Stimulated activated naive CD8-positive, alpha-beta T cell treated with anti-CD3 and anti-CD28 coated beads, Interleukin-15, Interleukin-2, amounts not matched to agents 100 U/mL and 50 U/mL, for 24 hours (primary cell): ENCODE results near the gene CD74.
"Not testable (repeated sequence)": the region's sequence is repeated elsewhere in the genome, so short reads cannot be mapped to it uniquely, and the experiment has no call there.

Source experiments
- ATAC-seq: fragments of 150-1000 bp; cut with Tn5 transposase; one replicate; pipeline ENCODE4 v1.10.0; 2021
- DNase-seq: peaks from one replicate; pipeline ENCODE4 v3.0.0; 2021

The CD74 gene

DNA sequence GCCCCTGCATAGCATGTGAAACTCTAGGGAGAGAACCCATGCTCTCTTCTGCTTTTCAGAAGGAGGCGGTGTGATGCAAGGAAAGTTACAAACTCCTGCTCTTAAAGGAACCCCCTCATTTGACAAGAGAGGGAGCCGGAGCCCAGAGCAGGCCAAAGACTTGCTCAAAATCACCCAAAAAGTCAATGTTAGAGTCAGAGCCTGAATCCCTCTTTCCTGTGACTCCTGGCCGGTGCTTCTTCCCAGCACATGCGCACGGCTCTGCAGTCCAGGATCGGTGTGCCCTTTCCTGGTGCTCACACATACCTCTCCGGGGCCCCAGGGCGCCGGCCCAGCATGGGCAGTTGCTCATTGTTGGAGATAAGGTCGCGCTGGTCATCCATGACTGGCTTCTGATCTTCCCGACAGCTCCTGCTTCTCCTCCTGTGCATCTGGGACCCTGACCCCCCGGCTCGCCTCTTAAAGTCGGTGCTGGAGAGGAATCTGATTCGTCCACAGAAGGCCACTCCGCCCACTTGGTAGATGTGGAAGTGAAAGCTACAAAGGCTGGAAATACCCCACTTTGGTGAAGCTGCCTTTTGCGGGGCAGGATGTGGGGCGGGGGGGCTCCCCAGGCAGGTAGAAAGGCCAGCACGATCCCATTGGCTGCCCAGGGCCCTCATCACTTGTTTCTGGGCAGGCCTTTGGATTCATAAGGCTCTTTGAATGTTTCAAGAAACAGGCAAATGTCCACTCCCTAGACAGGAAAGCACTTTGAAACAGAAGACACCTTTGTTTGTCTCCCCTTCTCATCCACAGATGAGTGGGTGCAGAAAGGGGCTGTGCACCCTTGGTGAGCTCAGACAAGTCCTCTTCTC, at the start of gene CD74:
CD74 (minus strand) TSS at position 592 of the 857 bp plus-strand sequence; CDS start at position 431, 161 bp downstream.
- ATAC-seq (peak; percentile 90), DNase-seq (peak; percentile 92)

DNA sequence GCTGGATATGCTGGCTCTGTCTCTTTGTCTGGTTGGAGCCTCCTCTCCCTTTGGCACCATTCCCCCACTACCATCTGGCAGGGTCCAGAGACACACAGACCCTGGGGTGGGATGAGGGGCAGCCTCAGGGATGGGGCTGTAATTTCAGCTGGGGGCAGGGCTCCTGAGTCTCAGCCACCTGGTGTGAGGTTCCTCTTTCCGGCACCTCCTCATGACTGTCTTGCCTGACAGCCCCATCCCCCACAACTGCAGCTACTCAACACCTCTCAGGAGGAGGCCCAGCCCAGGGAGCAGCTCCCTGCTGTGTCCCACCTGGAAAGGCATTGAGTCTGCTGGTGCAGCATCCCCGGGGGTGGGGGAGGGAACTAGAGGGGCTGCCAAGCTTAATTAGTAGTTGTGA, 48.5 kb upstream of the CD74 start:
- no peak for ATAC-seq
- DNase-seq: no peak

DNA sequence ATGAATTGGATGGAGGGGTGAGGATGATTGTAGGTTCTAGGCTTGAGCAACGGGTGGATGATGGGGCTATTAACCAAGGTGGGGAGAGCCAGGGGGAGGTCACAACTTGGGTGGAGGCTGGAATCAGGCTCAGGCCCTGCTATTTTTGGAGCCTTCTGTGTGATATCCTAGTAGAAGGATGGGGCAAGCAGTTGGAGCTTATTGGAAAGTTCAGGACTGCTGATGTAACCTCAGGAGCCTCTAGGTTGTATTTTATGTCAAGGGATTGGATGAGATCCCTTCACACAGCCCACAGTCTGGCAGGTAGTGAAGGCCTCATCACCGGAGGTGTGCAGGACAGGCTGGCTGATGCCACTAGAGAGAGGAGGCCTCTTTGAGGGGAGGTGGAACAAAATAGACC, 48.1 kb upstream of the CD74 start:
- no peak for DNase-seq
- no peak for ATAC-seq

DNA sequence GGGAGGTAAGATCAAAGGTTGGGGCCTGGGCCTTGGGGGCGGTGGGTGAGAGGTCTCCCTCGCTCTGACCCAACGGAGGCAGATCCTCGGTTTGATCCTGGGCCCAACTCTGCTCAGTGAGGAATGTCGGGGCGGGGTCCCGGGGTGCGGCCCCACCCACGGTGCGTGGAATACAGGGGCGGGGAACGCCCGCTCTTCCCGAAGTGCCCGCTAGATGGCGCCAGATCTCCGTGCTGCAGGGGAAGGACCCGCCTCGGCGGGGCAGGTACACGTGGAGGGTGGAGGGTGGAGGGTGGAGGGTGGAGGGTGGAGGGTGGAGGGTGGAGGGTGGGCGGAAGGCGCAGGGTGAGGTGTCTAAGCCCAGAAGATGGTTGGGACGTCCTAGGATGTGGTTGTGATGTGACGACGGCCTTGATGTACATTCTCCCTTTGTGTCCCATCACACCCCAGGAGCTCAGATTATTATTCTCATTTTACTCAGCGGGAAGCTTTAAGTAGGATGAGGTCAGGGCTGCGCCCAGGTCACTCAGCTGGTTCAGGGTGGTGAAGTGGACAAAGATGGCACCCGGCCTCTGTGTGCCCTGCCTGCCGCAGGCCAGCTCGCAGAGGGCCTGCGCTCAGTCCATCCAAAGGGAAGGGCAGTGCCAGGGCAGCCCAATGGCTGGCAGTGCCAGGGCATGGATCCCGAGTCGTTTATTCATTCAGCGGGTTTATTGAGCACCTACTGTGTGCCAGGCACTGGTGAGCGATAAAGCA, 46.3 kb upstream of the CD74 start:
- ATAC-seq (peak; percentile 91), DNase-seq (peak; percentile 92)

DNA sequence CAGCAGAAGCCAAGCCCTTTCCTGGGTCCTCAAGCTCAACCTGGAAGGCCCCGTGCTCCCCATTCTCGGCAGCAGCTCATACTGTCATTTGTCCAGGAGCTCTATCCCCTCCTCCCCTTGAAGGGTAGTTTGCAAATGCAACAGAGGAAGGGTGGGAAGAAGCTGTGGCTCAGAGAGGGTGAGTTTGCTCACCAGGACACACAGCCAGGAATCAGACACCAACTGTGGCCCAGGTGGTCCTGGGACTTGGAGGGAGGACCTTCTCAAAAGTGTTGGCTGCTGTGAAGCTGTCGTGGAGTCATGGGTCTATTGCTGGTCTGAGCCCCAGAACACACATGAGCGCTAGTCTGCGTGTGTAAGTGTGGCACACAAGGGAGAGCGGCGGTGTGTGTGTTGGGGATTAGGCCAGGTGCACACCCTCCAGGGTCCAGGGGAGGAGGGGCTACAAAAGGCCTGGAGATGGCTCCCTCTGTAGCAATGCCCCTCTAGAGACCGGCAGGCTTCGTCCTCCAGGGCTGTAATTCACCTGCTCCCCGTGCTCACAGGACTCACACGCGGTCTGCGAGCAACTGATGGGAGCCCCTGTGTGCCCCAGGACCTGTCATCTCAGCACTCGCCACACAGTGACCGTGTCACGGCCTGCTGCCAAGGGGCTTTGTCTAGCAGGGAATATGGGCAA, 45.0 kb upstream of the CD74 start:
- DNase-seq: no peak
- ATAC-seq: no peak

DNA sequence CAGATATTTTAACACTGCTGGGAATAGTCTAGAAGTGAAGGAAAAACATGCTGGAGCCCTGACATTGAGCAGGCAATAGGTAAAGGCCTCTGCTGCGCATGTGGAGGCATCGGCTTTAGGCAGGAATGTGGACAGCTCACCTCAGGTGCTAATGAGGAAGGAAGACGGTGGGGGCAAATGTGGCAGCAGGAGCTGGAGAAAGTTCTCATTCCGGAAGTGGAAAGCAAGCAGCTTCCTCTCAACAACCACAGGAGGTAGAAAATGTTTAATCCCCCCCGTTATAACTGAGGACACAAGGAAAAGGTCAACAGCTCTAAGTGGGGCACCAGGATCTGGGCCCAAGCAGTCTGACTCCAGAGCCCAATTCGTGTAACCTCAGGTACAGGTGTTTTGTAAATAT, 44.4 kb upstream of the CD74 start:
- ATAC-seq: no peak

DNA sequence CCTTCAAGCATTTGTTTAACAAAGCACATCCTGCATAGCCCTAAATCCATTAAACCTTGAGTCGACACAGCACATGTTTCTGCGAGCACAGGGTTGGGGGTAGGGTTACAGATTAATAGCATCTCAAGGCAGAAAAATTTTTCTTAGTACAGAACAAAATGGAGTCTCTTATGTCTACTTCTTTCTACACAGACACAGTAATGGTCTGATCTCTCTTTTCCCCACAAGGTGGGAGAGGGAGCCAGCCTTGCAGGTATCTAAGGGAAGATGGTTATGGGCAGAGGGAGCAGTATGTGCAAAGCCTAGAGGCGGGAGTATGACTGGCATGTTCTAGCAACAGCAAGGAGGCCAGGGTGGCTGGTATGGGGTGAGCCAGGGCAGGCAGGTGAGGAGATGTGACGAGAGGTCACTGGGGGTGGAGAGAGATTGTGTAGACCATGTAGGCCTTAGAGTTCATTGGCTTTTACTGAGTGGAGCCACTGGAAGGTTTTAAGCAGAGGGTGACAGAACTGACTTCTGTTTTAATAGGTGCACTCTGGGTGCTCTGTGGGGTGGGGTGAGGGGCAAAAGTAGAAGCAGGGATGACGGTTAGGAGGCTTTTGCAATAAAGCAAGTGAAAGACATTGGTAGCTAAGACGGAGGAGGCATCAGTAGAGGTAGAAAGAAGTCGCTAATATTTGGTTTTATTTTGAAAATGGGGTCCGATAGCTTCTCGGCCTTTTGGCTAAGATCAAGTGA, 42.0 kb upstream of the CD74 start:
- ATAC-seq: no peak
- no peak for DNase-seq

More for the DNA sequence above, 44.4 kb upstream of the CD74 start:
- no peak for DNase-seq

DNA sequence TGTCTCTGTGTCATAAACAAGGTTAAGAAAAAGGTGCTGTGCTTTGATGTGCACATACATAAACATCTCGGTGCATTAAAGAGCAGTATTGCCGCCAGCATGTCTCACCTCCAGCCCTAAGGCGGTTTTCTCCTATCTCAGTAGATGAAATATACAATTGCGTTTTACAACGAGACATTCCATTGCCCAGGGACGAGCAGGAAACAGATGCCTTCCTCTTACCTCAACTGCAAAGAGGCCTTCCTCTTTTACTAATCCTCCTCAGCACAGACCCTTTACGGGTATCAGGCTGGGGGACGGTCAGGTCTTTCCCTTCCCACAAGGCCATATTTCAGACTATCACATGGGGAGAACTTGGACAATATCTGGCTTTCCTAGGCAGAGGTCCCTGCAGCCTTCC, 41.3 kb upstream of the CD74 start:
- not testable (repeated sequence) for DNase-seq, ATAC-seq

DNA sequence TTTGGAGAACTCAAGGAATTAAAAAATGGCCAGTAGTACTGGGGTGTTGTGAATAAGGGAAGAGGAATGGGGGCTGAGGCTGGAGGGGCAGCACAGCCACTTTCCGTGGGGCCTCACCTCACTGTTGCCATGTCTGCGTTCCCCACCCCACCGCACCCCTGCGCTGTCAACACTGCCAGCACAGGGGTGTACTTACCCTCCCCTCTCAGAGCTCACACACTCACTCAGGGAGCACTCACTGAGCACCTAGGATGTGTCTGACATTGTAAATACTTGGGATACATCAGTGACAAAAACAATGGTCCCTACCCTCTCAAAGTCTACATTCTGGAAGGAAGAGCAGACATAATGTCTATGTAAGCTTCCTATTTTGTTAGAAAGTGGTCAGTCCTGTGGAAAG, 40.2 kb upstream of the CD74 start:
- ATAC-seq (no peak), DNase-seq (no peak)

DNA sequence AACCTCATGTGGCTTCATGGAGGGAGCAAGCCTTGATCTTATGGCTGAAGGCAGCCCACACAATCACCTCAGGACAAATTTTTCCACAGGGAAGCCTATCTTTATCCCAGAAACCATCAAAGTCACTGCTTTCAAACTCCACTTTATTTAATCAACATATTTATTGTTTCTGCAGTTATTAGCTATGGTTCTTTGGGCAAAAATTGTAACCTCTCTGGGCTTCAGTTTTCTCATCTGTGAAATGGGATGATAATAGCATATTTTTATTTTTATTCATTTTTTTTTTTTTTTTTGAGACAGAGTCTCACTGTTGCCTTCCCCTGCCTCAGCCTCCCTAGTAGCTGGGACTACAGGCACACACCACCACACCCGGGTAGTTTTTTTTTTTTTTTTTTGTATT, 38.9 kb upstream of the CD74 start:
- ATAC-seq (no peak), DNase-seq (no peak)

DNA sequence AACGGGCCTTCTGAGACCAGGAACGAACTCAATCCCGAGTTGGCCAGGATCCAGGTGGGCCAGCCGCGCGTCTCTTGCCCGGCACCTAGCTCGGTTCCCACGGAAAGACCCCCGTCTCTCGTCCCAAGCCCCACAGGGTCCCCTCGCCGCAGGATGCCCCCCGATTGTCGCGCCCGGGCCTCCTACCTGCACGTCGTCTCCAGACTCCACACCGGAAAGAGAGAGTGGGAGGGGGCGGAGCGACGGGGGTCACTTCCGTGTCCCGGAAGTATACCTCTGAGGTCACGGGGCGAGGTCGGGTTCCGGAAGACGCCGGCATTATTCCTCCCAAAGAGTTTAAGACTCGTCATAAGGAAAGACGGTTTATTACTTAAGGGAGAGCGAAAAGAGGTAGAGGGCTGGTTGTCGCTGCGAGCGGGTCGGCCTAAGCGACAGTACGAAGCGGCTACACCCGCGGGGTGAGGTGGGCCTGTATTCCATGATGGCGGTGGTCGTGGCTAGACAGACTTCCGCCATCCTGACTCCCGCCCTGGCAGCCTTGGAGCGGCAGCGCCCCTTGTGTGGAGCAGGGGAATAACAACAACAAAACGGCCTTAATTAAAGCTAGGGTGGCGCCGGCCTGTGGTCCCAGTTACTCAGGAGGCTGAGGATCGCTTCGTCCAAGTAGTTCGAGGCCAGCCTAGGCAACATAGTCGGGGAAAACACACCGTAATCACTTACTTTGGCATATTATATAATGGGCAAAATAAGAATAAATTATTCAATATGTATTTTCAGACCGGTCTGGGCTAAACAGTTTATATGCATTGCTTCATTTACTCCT, 37.0 kb upstream of the CD74 start, which contains the start of gene RPS14:
RPS14 (minus strand) TSS at position 223 of the 823 bp plus-strand sequence. CDS start 2,006 bp downstream, outside the sequence.
- DNase-seq: peak; percentile 94
- ATAC-seq: peak; percentile 91

DNA sequence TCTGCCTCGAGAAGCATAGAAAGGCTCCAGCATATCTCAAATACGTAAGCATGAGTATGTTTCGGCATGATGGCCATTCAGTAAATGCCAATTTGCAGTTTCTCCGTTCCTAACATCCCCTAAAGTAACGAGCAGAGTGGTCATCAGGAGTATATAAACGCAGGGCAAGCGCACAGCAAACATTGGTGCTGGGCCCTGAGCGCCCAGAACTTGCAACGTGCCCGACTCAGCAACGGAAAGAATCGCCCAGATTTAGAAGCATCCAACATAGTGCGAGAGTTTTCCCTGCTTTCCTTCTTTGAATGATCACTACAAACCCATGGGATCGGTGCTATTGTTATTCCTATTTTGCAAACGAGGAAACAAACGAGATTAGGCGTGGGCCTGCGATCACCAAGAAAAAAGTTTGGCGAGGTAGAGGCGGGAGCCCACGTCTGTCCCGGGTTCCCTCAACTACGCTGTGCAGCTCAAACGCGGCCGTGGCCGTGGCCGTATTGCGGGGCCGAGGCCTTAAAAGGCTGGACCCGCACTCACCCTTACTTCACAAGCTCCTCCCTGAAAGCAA, 36.3 kb upstream of the CD74 start:
- DNase-seq (no peak), ATAC-seq (peak; percentile 33)

DNA sequence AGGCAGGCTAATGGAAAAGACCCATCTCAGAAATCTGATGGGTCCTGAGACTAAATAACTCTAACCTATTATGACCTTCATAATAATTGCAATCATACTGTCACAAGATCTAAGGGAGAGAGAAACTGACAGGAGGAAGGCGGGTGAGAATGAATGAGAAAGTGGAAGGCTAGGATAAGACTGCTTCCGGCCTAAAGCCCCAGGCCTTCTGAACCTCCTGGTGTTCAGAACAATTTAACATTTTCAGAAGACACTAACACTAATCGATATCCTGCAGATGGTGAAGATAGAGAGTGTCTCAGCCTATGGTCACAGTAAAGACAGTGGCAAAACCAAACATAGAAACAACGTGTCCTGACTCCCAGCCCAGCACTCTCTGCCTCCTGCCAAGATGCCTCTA, 35.6 kb upstream of the CD74 start:
- no peak for DNase-seq
- ATAC-seq: no peak

DNA sequence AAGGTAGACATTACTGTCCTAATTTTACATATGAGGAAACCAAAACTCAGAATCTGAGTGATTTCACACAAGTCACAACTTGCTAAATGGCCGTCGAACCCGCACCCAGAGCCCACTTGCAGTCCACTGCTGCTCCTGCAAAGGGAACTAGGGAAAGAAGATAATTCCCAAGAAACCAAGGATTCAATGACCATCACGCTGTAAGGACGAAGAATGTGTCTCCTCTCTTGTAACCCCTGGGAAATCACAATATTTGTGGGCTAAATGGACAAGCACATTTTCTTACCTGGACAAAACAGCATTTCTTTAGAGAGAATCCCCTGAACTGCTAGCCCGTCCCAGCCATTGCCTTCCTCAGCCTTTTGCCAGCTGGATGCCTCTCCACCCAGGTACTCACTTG, 34.5 kb upstream of the CD74 start:
- DNase-seq: no peak

DNA sequence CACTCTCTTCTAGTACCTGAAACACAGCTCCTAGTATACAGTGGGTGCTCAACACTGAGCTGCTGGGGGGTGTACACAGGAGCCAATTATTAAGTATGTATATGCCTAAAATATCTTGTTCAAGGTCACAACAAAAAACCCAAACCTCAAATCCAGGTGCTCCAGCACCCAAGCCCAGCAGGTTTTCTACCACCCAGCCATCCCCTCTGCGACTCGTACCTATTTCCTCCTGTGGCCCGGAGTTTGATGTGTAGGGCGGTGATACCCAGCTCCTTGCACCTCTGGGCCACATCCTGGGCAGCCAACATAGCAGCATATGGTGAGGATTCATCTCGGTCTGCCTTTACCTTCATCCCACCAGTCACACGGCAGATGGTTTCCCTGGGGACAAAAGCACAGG, 33.9 kb upstream of the CD74 start:
- no peak for ATAC-seq
- no peak for DNase-seq

More for the DNA sequence above, 34.5 kb upstream of the CD74 start:
- ATAC-seq: no peak

DNA sequence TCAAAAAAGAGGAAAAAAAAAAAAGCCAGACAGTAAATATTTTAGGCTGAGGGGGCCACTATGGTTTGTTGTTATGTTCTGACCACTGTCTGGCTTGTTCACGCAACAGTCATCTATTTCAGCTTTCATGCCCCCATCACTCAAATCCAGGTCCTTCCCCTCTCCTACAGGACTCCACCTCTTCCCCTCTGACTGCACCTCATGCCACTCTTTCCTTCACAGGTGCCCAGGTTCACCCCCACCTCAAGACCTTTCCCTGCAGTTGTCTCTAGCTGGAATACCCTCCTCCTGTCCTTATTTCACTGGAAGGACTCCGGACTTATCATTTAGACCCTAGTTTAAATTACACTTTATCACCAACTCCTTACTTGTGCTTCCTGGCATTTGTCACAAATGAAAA, 33.4 kb upstream of the CD74 start:
- ATAC-seq (no peak), DNase-seq (no peak)

DNA sequence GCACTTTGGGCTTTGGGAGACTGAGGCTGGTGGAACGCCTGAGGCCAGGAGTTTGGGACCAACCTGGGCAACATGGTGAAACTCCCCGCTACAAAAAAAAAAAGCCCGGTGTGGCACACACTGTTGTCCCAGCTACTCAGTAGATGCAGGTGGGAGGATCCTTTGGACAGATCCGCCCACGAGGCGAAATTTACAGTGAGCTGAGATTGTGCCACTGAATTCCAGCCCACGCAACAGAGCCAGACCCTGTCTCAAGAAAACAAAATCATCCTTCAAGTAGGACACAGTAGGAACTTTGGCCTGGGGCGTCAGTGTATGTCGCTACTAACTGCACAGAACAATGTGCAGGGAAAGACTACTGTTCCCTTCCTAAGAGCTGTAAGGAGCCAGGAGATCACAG, 32.1 kb upstream of the CD74 start:
- ATAC-seq (no peak), DNase-seq (no peak)

DNA sequence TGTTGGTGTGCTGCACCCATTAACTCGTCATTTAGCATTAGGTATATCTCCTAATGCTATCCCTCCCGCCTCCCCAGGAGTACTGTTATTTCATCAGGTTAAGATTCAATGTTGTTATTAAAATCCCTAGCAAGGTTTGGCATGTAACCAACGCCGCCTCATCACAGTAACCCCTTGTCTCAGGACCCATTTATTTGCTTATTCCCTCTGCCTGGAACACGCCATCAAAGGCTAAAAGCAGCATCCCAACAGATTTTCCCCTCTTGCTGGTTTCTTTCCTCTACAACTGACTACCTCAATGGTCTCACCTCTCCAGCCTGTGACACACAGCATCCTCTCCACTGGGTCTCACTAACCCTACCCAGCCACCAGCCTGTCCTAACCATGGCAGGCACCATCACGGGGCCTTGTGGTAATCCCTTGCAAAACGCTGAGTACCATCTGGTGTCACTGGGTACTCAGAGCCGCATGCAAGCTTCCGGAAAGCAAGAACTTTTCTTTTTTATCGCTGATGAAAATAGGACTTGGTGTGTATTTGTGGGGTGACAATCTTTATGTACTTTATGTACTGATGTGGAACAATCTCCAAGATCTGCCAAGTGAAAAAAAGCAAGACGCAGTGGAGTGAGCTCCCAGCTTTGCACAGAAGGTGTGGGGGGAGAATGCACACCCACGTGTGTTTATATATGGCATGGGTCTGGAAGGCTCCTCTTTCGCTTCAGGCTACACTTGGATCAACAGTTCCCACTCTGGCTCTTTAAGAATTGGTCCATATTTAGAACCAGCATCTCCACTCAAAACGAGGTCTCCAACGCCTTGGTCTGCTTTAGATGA, 30.7 kb upstream of the CD74 start:
- no peak for DNase-seq
- ATAC-seq: peak; percentile 36

DNA sequence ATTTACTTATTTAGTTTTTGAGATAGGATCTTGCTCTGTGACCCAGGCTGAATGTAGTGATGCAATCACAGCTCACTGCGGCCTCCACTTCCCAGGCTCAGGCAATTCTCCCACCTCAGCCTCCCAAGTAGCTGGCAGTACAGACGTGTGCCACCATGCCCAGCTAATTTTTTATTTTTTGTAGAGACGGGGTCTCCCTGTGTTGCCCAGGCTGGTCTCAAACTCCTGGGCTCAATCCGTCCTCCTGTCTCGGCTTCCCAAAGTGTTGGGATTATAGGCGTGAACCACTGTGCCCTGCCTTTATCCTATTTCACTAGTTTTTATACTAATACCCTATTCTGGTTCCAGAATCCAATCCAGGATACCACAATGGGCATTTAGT, 30.0 kb upstream of the CD74 start:
- no peak for DNase-seq
- ATAC-seq: no peak
